ENCODE data around the gene NGLY1.

Gene NGLY1

DNA sequence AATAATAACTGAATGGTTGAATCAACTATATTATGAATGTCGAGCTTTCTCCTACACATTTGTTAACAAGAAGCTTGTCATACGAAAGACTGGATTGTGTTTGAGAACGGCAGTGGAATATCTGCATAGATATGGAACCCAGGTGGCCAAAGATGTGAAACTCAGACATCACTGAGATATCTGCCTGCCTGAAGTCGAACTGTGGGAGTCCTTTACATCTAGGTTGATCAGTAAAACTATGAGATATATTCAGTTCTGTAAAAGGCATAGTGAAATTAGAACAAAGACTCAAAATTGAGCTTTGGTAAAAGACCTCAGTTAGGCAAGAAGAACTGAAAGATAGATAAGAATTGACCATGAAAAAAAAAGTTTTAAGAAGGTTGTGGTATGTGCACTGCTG is 77.0 kb downstream of the NGLY1 start:
- Histone ChIP-seq H3K9ac (ENCODE audit: low read length) (no peak overlapping the region), H3K9me3 (ENCODE audit: control insufficient read depth, low read length) (no peaks in the 10 kb centered on the region), H3K4me3 (ENCODE audit: low read length) (no peak overlapping the region), H3K4me1 (ENCODE audit: control insufficient read depth, insufficient read depth, low read length) (no peaks in the 10 kb centered on the region), H3K36me3 (ENCODE audit: control insufficient read depth, insufficient read depth, low read length, severe bottlenecking) (no peaks in the 10 kb centered on the region), H3K27me3 (replicated peaks; ENCODE audit: control insufficient read depth, insufficient read depth, low read length) (peaks cover 8% of the 10 kb centered on the region)
- no peak for DNase-seq (ENCODE audit: low read depth)

DNA sequence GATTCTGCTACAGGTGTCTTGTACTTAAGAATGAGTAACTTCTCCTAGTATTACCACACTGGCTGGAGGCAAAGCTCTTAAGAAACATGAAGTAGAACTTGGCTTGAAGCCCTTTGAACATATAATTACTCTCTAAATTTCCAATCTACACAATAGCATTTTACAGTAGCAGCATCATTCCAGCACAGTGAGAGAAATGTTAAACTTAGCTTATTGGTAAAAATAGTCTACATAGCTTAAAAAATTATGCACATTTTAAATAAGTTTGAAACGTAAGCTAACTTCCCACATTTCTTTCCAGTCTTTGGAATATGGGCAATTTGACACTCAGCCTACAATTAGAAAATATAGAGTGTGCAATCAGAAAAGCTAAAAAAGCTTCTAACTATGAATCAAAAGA is 85.7 kb downstream of the NGLY1 start:
- no peak for DNase-seq (ENCODE audit: low read depth)
- H3K27me3 ChIP-seq (replicated peaks; ENCODE audit: control insufficient read depth, insufficient read depth, low read length): no peaks in the 10 kb centered on the region
- no peaks in the 10 kb centered on the region for H3K9me3 ChIP-seq (ENCODE audit: control insufficient read depth, low read length)
- H3K4me1 ChIP-seq (ENCODE audit: control insufficient read depth, insufficient read depth, low read length): no peaks in the 10 kb centered on the region
- no peak overlapping the region for H3K9ac ChIP-seq (ENCODE audit: low read length)
- H3K36me3 ChIP-seq (ENCODE audit: control insufficient read depth, insufficient read depth, low read length, severe bottlenecking): no peaks in the 10 kb centered on the region
- H3K4me3 ChIP-seq (ENCODE audit: low read length): no peak overlapping the region

DNA sequence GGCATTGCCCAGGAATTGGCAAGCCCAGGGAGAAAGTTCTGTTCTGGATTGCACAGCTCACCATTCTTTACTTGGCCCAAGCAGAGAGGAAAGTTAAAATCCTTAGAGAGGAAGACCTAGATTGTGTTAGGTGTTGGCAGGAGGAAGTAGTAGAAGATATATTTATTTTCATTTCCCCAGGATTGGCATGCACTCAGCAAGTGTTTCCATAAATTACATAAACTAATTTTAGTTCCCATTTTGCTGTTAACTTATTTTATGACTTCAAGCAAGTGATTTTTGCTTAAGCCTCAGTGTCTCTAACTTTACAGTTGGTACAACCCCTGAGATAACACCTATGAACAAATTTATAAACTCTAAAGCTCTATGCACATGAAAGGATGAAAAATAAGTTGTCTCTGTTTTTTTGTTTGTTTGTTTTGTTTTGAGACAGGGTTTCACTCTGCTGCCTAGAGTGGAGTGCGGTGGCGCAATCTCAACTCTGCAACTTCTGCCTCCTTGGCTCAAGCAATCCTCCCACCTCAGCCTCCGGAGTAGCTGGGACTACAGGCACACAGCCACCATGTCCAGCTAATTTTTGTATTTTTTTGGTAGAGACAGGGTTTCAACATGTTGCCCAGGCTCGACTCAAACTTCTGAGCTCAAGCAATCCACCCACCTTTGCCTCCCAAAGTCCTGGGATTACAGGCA is 87.4 kb downstream of the NGLY1 start:
- Histone ChIP-seq H3K27me3 (replicated peaks; ENCODE audit: control insufficient read depth, insufficient read depth, low read length) (peaks cover 11% of the 10 kb centered on the region), H3K36me3 (ENCODE audit: control insufficient read depth, insufficient read depth, low read length, severe bottlenecking) (no peaks in the 10 kb centered on the region), H3K4me1 (ENCODE audit: control insufficient read depth, insufficient read depth, low read length) (no peaks in the 10 kb centered on the region), H3K9me3 (ENCODE audit: control insufficient read depth, low read length) (no peaks in the 10 kb centered on the region), H3K9ac (ENCODE audit: low read length) (no peak overlapping the region), H3K4me3 (ENCODE audit: low read length) (no peak overlapping the region)
- no peak for DNase-seq (ENCODE audit: low read depth)

DNA sequence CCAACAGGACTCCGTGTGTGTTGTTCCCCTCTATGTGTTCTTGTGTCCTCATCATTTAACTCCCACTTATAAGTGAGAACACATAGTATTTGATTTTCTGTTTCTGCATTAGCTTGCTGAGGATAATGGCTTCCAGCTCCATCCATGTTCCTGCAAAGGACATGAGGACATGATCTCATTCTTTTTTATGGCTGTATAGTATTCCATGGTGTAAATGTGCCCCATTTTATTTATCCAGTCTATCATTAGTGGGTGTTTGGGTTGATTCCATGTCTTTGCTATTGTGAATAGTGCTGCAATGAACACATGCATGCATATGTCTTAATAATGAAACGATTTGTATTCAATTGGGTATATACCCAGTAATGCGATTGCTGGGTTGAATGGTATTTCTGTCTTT is 90.0 kb downstream of the NGLY1 start:
- H3K9ac ChIP-seq (ENCODE audit: low read length): no peak overlapping the region
- no peak overlapping the region for H3K4me3 ChIP-seq (ENCODE audit: low read length)
- H3K27me3 ChIP-seq (replicated peaks; ENCODE audit: control insufficient read depth, insufficient read depth, low read length): peaks cover 11% of the 10 kb centered on the region
- no peak for DNase-seq (ENCODE audit: low read depth)
- H3K36me3 ChIP-seq (ENCODE audit: control insufficient read depth, insufficient read depth, low read length, severe bottlenecking): no peaks in the 10 kb centered on the region
- H3K9me3 ChIP-seq (ENCODE audit: control insufficient read depth, low read length): no peaks in the 10 kb centered on the region
- H3K4me1 ChIP-seq (ENCODE audit: control insufficient read depth, insufficient read depth, low read length): no peaks in the 10 kb centered on the region

DNA sequence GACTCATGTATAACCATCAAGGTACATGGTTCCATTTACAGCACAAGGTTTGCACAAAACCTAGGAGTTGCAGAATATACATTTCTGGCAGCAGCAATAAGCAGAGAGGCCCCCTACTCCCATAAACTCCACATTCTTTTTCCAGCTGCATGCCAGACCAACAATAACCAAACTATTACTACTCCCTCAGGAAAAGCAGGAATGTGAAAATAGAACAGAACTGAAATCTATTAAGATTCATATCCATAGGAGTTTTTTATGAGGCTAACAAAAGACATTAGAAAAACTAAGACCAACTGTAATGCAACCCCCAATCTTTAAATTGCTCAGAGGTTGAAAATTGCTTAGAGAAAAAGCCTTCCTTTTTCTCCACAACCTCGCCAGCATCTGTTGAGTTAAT is 90.9 kb downstream of the NGLY1 start:
- Histone ChIP-seq H3K27me3 (replicated peaks; ENCODE audit: control insufficient read depth, insufficient read depth, low read length) (peaks cover 11% of the 10 kb centered on the region), H3K4me3 (ENCODE audit: low read length) (no peak overlapping the region), H3K36me3 (ENCODE audit: control insufficient read depth, insufficient read depth, low read length, severe bottlenecking) (no peaks in the 10 kb centered on the region), H3K4me1 (ENCODE audit: control insufficient read depth, insufficient read depth, low read length) (no peaks in the 10 kb centered on the region), H3K9me3 (ENCODE audit: control insufficient read depth, low read length) (no peaks in the 10 kb centered on the region), H3K9ac (ENCODE audit: low read length) (no peak overlapping the region)
- no peak for DNase-seq (ENCODE audit: low read depth)

DNA sequence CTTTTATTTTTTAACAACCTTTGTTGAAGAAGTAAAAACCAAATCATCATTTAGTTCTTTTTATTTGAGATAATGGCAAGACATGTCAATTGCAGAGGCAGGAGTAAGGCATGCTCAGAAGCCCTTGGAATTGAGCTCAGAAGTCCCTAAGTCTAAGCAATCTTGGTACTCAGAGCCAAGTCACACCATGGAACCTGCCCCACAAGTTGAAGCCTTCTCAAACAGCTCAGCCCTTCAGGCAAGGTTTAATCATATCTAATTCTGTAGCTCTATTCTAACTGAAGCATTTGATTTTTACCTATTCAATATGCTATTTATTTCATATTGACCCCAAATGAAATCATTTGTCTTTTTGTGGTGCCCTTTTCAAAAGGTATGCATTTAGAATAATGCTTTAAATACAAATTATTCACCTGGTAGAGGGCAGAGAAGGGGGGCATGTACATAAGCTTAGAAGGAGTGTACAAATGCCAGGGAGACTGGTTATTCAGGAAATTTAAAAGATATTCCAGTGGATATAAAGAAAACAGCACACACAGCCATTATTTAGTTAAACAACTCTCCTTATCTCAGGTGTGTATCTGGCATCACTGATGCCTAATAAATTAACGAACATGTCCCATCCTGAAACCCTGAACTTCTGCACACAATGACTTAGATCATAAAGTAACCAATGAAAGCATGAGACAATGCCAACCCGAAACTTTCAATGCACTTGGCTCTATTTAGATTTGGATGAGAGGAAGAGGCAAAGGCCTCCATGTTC is 92.3 kb downstream of the NGLY1 start:
- DNase-seq (ENCODE audit: low read depth): no peak
- Histone ChIP-seq H3K4me1 (ENCODE audit: control insufficient read depth, insufficient read depth, low read length) (no peaks in the 10 kb centered on the region), H3K4me3 (ENCODE audit: low read length) (no peak overlapping the region), H3K36me3 (ENCODE audit: control insufficient read depth, insufficient read depth, low read length, severe bottlenecking) (no peaks in the 10 kb centered on the region), H3K9ac (ENCODE audit: low read length) (no peak overlapping the region), H3K27me3 (replicated peaks; ENCODE audit: control insufficient read depth, insufficient read depth, low read length) (peaks cover 11% of the 10 kb centered on the region), H3K9me3 (ENCODE audit: control insufficient read depth, low read length) (no peaks in the 10 kb centered on the region)

DNA sequence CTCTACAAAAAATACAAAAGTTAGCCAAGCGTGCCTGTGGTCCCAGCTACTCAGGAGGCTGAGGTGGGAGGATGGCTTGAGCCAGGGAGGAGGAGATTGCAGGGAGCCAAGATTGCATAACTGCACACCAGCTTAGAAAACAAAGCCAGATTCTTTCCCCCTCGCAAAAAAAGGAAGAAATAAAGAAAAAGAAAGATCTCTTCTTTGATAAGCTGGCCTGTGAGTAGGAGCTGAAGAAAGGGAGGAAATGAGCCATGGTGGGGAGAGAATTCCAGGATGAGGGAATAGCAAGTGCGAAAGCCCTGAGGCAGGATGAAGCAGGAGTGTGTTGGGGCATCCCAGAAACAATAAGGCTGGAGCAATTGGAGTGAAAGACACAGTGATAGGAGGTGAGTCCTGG is 94.0 kb downstream of the NGLY1 start:
- H3K4me3 ChIP-seq (ENCODE audit: low read length): no peak overlapping the region
- H3K9me3 ChIP-seq (ENCODE audit: control insufficient read depth, low read length): no peaks in the 10 kb centered on the region
- H3K27me3 ChIP-seq (replicated peaks; ENCODE audit: control insufficient read depth, insufficient read depth, low read length): peaks cover 11% of the 10 kb centered on the region
- H3K9ac ChIP-seq (ENCODE audit: low read length): no peak overlapping the region
- no peaks in the 10 kb centered on the region for H3K36me3 ChIP-seq (ENCODE audit: control insufficient read depth, insufficient read depth, low read length, severe bottlenecking)
- H3K4me1 ChIP-seq (ENCODE audit: control insufficient read depth, insufficient read depth, low read length): peaks cover 7% of the 10 kb centered on the region
- DNase-seq (ENCODE audit: low read depth): no peak

DNA sequence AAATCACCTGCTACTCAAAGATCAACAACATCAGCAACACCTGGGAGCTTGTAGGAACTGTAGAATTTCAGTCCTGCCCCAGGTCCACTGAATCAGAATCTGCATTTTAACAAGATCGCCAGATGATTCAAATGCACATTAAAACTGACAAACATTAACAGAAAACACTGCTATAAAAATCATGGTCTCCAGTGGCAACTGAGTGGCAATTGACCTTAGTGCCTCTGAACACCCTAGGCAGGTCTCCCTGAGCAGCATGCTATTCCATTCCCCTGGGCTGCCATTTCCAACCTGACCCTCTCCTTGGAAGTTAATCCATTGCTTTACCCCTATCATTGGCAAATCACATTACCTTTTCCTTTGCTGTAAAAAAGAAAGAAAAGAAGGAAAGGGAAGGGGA is 95.5 kb downstream of the NGLY1 start:
- no peaks in the 10 kb centered on the region for H3K9me3 ChIP-seq (ENCODE audit: control insufficient read depth, low read length)
- peaks cover 7% of the 10 kb centered on the region for H3K4me1 ChIP-seq (ENCODE audit: control insufficient read depth, insufficient read depth, low read length)
- H3K27me3 ChIP-seq (replicated peaks; ENCODE audit: control insufficient read depth, insufficient read depth, low read length): peaks cover 11% of the 10 kb centered on the region
- H3K36me3 ChIP-seq (ENCODE audit: control insufficient read depth, insufficient read depth, low read length, severe bottlenecking): no peaks in the 10 kb centered on the region
- H3K4me3 ChIP-seq (ENCODE audit: low read length): no peak overlapping the region
- H3K9ac ChIP-seq (ENCODE audit: low read length): no peak overlapping the region
- no peak for DNase-seq (ENCODE audit: low read depth)

DNA sequence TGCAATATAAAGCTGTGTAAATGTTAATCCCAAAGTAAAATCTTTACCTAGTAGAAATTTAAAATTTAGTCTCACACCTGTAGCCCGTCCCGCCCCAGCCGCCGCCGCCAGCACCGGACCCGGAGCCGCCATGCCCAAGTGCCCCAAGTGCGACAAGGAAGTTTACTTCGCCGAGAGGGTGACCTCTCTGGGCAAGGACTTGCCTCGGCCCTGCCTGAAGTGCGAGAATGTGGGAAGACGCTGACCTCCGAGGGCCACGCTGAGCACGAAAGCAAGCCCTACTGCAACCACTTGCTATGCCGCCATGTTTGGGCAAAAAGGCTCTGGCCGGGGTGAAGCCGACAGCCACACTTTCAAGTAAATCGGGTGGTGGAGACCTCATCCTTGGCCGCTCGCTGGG is 96.5 kb downstream of the NGLY1 start:
- no peak for DNase-seq (ENCODE audit: low read depth)
- Histone ChIP-seq H3K9ac (ENCODE audit: low read length) (no peak overlapping the region), H3K27me3 (replicated peaks; ENCODE audit: control insufficient read depth, insufficient read depth, low read length) (peaks cover 9% of the 10 kb centered on the region), H3K9me3 (ENCODE audit: control insufficient read depth, low read length) (no peaks in the 10 kb centered on the region), H3K36me3 (ENCODE audit: control insufficient read depth, insufficient read depth, low read length, severe bottlenecking) (no peaks in the 10 kb centered on the region), H3K4me3 (ENCODE audit: low read length) (no peak overlapping the region), H3K4me1 (ENCODE audit: control insufficient read depth, insufficient read depth, low read length) (peaks cover 7% of the 10 kb centered on the region)

DNA sequence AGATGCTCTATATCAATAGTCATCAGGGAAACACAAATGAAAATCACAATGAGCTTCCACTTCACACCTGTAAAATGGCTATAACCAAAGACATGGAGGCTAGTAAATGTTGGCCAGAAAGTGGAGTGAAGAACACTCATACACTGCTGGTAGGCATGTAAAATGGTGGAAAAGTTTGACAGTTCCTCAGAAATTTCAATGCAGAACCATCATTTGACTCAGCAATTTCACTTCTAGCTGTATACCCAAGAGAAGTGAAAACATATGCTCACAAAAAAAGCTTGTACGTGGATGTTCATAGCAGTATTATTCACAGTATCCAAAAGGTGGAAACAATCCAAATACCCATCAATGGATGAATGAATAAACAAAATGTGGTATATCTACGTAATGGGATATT is 99.4 kb downstream of the NGLY1 start:
- DNase-seq (ENCODE audit: low read depth): no peak
- no peak overlapping the region for H3K9ac ChIP-seq (ENCODE audit: low read length)
- no peaks in the 10 kb centered on the region for H3K27me3 ChIP-seq (replicated peaks; ENCODE audit: control insufficient read depth, insufficient read depth, low read length)
- H3K9me3 ChIP-seq (ENCODE audit: control insufficient read depth, low read length): no peaks in the 10 kb centered on the region
- H3K4me3 ChIP-seq (ENCODE audit: low read length): no peak overlapping the region
- H3K36me3 ChIP-seq (ENCODE audit: control insufficient read depth, insufficient read depth, low read length, severe bottlenecking): no peaks in the 10 kb centered on the region
- H3K4me1 ChIP-seq (ENCODE audit: control insufficient read depth, insufficient read depth, low read length): peaks cover 7% of the 10 kb centered on the region

DNA sequence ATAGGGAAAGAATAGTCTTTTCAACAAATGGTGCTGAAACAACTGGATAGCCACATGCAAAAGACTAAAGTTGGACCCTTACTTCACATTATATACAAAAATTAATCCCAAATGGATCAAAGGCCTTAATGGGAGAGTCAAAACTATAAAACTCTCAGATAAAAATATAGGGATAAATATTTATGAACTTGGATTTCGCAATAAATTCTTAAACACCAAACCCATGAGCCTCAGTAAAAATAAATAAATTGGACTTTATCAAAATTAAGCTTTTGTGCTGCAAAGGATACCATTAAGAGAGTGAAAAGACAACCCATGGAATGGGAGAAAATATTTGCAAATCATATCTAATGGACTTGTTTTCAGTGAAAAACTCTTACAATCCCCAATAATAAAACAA is 99.8 kb downstream of the NGLY1 start:
- no peak overlapping the region for H3K4me3 ChIP-seq (ENCODE audit: low read length)
- H3K9ac ChIP-seq (ENCODE audit: low read length): no peak overlapping the region
- H3K27me3 ChIP-seq (replicated peaks; ENCODE audit: control insufficient read depth, insufficient read depth, low read length): no peaks in the 10 kb centered on the region
- no peaks in the 10 kb centered on the region for H3K36me3 ChIP-seq (ENCODE audit: control insufficient read depth, insufficient read depth, low read length, severe bottlenecking)
- DNase-seq (ENCODE audit: low read depth): no peak
- H3K9me3 ChIP-seq (ENCODE audit: control insufficient read depth, low read length): no peaks in the 10 kb centered on the region
- peaks cover 12% of the 10 kb centered on the region for H3K4me1 ChIP-seq (ENCODE audit: control insufficient read depth, insufficient read depth, low read length)

All from adipocyte (in vitro differentiated cells).